PFSK-1 (cell line): ENCODE measurements around the gene TLK1.

Source experiments
- FOXP2 ChIP-seq: optimal IDR thresholded peaks from 2 replicates; pipeline ENCODE3; 2011; ENCODE audit warnings: borderline replicate concordance, control low read depth, inconsistent platforms; ENCODE audit not compliant: insufficient read depth; ENCODE audit errors: extremely low read length, extremely low read depth
- POLR2AphosphoS5 ChIP-seq: IDR thresholded peaks from 2 replicates; pipeline ENCODE4 v1.6.1; 2012; ENCODE audit warnings: low read depth, mild to moderate bottlenecking, control low read depth, low read length, moderate library complexity
- REST ChIP-seq, 2 experiments: IDR thresholded peaks; 2 replicates each; pipeline versions ENCODE4 v1.6.1 to v1.8.0; 2011 to 2012; ENCODE audit warnings: low read depth in 2 of 2, low read length in 2 of 2, control low read depth in 1 of 2, inconsistent platforms in 1 of 2, mild to moderate bottlenecking in 1 of 2, moderate library complexity in 1 of 2; ENCODE audit not compliant: insufficient read depth in 1 of 2
- SIN3A ChIP-seq: IDR thresholded peaks from 2 replicates; pipeline ENCODE4 v1.6.1; 2012; ENCODE audit warnings: mild to moderate bottlenecking, low read length, moderate library complexity, borderline replicate concordance; ENCODE audit not compliant: insufficient read depth
- TAF1 ChIP-seq: IDR thresholded peaks from 2 replicates; pipeline ENCODE4 v1.6.1; 2012; ENCODE audit warnings: low read length, control low read depth, borderline replicate concordance; ENCODE audit not compliant: insufficient read depth

The TLK1 gene

GRCh38 chr2:171181064-171182049, 20.7 kb upstream of the TLK1 start:
- no peak for TF ChIP-seq POLR2AphosphoS5
- TF ChIP-seq REST (IDR thresholded peaks at IDR 0.05; ENCODE audit: insufficient read depth in 1 of 2, low read depth in 2 of 2, low read length in 2 of 2), result no peak
- no peak for TF ChIP-seq TAF1
- TF ChIP-seq FOXP2, result no peak
- TF ChIP-seq SIN3A, result no peak

GRCh38 chr2:171180229-171180930, 19.7 kb upstream of the TLK1 start:
- TF ChIP-seq SIN3A (no peak), FOXP2 (no peak), POLR2AphosphoS5 (no peak), REST (IDR thresholded peaks at IDR 0.05; ENCODE audit: insufficient read depth in 1 of 2, low read depth in 2 of 2, low read length in 2 of 2) (no peak), TAF1 (no peak)

GRCh38 chr2:171178993-171179392, 18.3 kb upstream of the TLK1 start:
- TF ChIP-seq POLR2AphosphoS5 (no peak), SIN3A (no peak), FOXP2 (no peak), TAF1 (no peak)

- TF ChIP-seq TAF1, result no peak
- TF ChIP-seq FOXP2, result no peak
- no peak for TF ChIP-seq SIN3A
- no peak for TF ChIP-seq REST (IDR thresholded peaks at IDR 0.05; ENCODE audit: insufficient read depth in 1 of 2, low read depth in 2 of 2, low read length in 2 of 2)
- no peak for TF ChIP-seq POLR2AphosphoS5
Observed at GRCh38 chr2:171176516-171176915, 15.8 kb upstream of the TLK1 start.

- TF ChIP-seq SIN3A (no peak), POLR2AphosphoS5 (no peak), REST (IDR thresholded peaks at IDR 0.05; ENCODE audit: insufficient read depth in 1 of 2, low read depth in 2 of 2, low read length in 2 of 2) (no peak), TAF1 (no peak), FOXP2 (no peak)
Observed at GRCh38 chr2:171174075-171174474, 13.4 kb upstream of the TLK1 start.
